HepG2 (cell line): ENCODE results near the gene MOK. TPM values are rescaled to one million over a fixed set of nuclear protein-coding genes. Genes with fewer than 3 reads are reported as not detected.

Source experiments
- ATAC-seq: fragments of 200-7000 bp; cut with Tn5 transposase; 3 replicates; pipeline ENCODE4 v1.9.1; 2020; ENCODE audit warnings: mild to moderate bottlenecking, moderate library complexity
- BruUV-seq: library from RNA; stranded (reverse); fragments of 400-500 nt; replicated peaks from 2 replicates; lab custom pipeline; 2021; lab: Mats Ljungman, UMichigan
- CTCF ChIA-PET: fragments of 300-600 bp; formaldehyde crosslinking; extraction: SDS; loops from one replicate; lab custom pipeline; 2021; ENCODE audit warnings: low total read pairs, inconsistent platforms, low intra/inter-chr PET ratio; lab: Yijun Ruan, JAX
- POLR2A ChIA-PET: fragments of 350-600 bp; sonication (Branson Sonifier 250); formaldehyde crosslinking; loops from one replicate; lab custom pipeline; 2020; ENCODE audit warnings: antibody characterized with exemption, inconsistent platforms; lab: Yijun Ruan, JAX
- DNase-seq: peaks from one replicate; pipeline ENCODE4 v3.0.0-alpha.2; 2015; ENCODE audit warnings: low spot score
- FAIRE-seq: peaks from 3 replicates; lab custom pipeline; 2011; peaks lifted over from hg19 to GRCh38; lab: Jason Lieb, UNC
- H2AFZ ChIP-seq: one replicate; pipeline ENCODE4 v1.6.1; 2011; ENCODE audit warnings: low read length, inconsistent platforms
- H3K27ac ChIP-seq: fragments of 300-600 bp; 3 replicates; pipeline ENCODE4 v1.8.0; 2011; ENCODE audit warnings: mixed run types, mild to moderate bottlenecking, mixed read lengths, low read length, inconsistent platforms; ENCODE audit not compliant: insufficient read depth; ENCODE audit errors: extremely low read length
- H3K27me3 ChIP-seq, 2 experiments: fragments of 200-600 bp in 1 of 2; 2 replicates in 1 of 2; 3 replicates in 1 of 2; pipeline versions ENCODE4 v1.6.0 to v1.8.0; 2011; ENCODE audit warnings: low read length in 2 of 2, mild to moderate bottlenecking in 2 of 2, moderate library complexity in 2 of 2, inconsistent platforms in 1 of 2; ENCODE audit not compliant: insufficient read depth in 2 of 2, control insufficient read depth in 1 of 2
- H3K36me3 ChIP-seq, 2 experiments: fragments of 200-600 bp in 1 of 2; replicated peaks in 1 of 2; 2 replicates in 1 of 2; 3 replicates in 1 of 2; pipeline versions ENCODE4 v1.5.1 to v1.8.0; 2011; ENCODE audit warnings: low read length in 2 of 2, inconsistent platforms in 1 of 2; ENCODE audit not compliant: insufficient read depth in 2 of 2, control insufficient read depth in 1 of 2
- H3K4me1 ChIP-seq: 2 replicates; pipeline ENCODE4 v1.5.1; 2012; ENCODE audit warnings: low read length, inconsistent platforms; ENCODE audit not compliant: insufficient read depth
- H3K4me2 ChIP-seq: 2 replicates; pipeline ENCODE4 v1.6.0; 2011; ENCODE audit warnings: low read depth, low read length, inconsistent platforms
- H3K4me3 ChIP-seq, 3 experiments: fragments of 200-600 bp in 1 of 3; sonication (generic), shearing (Covaris generic) in 1 of 3; replicated peaks in 1 of 3; 2 replicates each; pipeline ENCODE4 v1.5.1; 2011 to 2016; ENCODE audit warnings: low read length in 3 of 3, inconsistent platforms in 2 of 3, low read depth in 2 of 3, mild to moderate bottlenecking in 2 of 3, control low read depth in 1 of 3, mixed read lengths in 1 of 3; ENCODE audit not compliant: insufficient read depth in 1 of 3
- H3K79me2 ChIP-seq: one replicate; pipeline ENCODE4 v1.6.1; 2011; ENCODE audit warnings: low read length, inconsistent platforms; ENCODE audit not compliant: insufficient read depth
- H3K9ac ChIP-seq: 2 replicates; pipeline ENCODE4 v1.6.0; 2011; ENCODE audit warnings: mild to moderate bottlenecking, low read depth, low read length, inconsistent platforms; ENCODE audit not compliant: insufficient read depth
- H3K9me3 ChIP-seq: 2 replicates; pipeline ENCODE4 v1.5.1; 2012; ENCODE audit warnings: mild to moderate bottlenecking, low read length
- H4K20me1 ChIP-seq: 2 replicates; pipeline ENCODE4 v1.6.0; 2011; ENCODE audit warnings: inconsistent platforms, mild to moderate bottlenecking, low read length, moderate library complexity; ENCODE audit not compliant: insufficient read depth
- CTCF ChIP-seq: sonication (generic); formaldehyde crosslinking; IDR thresholded peaks from 2 replicates; pipeline ENCODE4 v1.5.0; 2020; ENCODE audit warnings: mild to moderate bottlenecking, missing genetic modification reagents, moderate library complexity
- GATA4 ChIP-seq: sonication (generic); IDR thresholded peaks from 2 replicates; pipeline ENCODE4 v1.6.1; 2016; ENCODE audit warnings: antibody characterized with exemption, low read depth, borderline replicate concordance
- HNRNPH1 ChIP-seq: fragments of 200-400 bp; formaldehyde crosslinking; optimal IDR thresholded peaks from 2 replicates; pipeline ENCODE3; 2017; ENCODE audit warnings: mild to moderate bottlenecking, low read depth, low read length
- NFE2L2 ChIP-seq: fragments of 150-350 bp; IDR thresholded peaks from 2 replicates; pipeline ENCODE4 v1.6.1; 2014; ENCODE audit warnings: low read length
- PITX1 ChIP-seq: sonication (generic); formaldehyde crosslinking; IDR thresholded peaks from 2 replicates; pipeline ENCODE4 v1.5.1; 2020; ENCODE audit warnings: mild to moderate bottlenecking, missing genetic modification reagents
- ZBTB2 ChIP-seq: sonication (generic); formaldehyde crosslinking; IDR thresholded peaks from 2 replicates; pipeline ENCODE4 v1.8.0; 2022; ENCODE audit warnings: low read depth, missing genetic modification reagents
- ZBTB21 ChIP-seq: sonication (generic); formaldehyde crosslinking; IDR thresholded peaks from 2 replicates; pipeline ENCODE4 v1.4.0; 2020; ENCODE audit warnings: missing genetic modification reagents
- ZFP36L1 ChIP-seq: sonication (generic); formaldehyde crosslinking; IDR thresholded peaks from 2 replicates; pipeline ENCODE4 v1.8.0; 2022; ENCODE audit warnings: mild to moderate bottlenecking, missing genetic modification reagents, moderate library complexity
- ZNF672 ChIP-seq: sonication (generic); formaldehyde crosslinking; IDR thresholded peaks from 2 replicates; pipeline ENCODE4 v1.8.1; 2022; ENCODE audit warnings: missing genetic modification reagents
- ZNF770 ChIP-seq: sonication (generic); formaldehyde crosslinking; IDR thresholded peaks from 2 replicates; pipeline ENCODE4 v1.5.0; 2020; ENCODE audit warnings: mild to moderate bottlenecking, missing genetic modification reagents
- WGBS: methylation state at CpG from one replicate; pipeline ENCODE4 v1.1.6; 2017; ENCODE audit warnings: low lambda C conversion rate; 5-methylcytosine and 5-hydroxymethylcytosine counted together
- in situ Hi-C: cut with HindIII; loops from 2 replicates; pipeline ENCODE4 v1.10.0; 2017; ENCODE audit warnings: low pct_unique_long_range_greater_than_20kb; ENCODE audit not compliant: extremely low pct_ligation_motif_present
- intact Hi-C: fragments of 100-400 bp; cut with micrococcal nuclease; formaldehyde crosslinking; loops from one replicate; pipeline ENCODE4 v1.10.0; 2022; ENCODE audit not compliant: unreplicated experiment
- polyA plus RNA-seq, 8 experiments: library from polyadenylated mRNA; depleted of rRNA in 3 of 8; stranded (reverse) in 7 of 8; unstranded in 1 of 8; fragments of >200 nt; fragmentation: Illumina TruSeq in 4 of 8; extraction: Trizol in 4 of 8; gene quantifications; 2 replicates each; pipeline versions ENCODE4 v1.2.1 to v1.2.3, GENCODE V29; 2011 to 2016; ENCODE audit warnings: low read depth in 4 of 8, missing spikeins in 1 of 8, mixed read lengths in 1 of 8; ENCODE audit not compliant: insufficient read depth in 1 of 8
- total RNA-seq, 5 experiments: library from RNA; depleted of rRNA; stranded (reverse); fragments of >200 nt; fragmentation: Illumina TruSeq; extraction: Trizol; gene quantifications; 2 replicates each; pipeline ENCODE4 v1.2.3, GENCODE V29; 2016; ENCODE audit warnings: low read depth in 1 of 5
- TF ChIP-seq, protein P1 (sequence below): sonication (generic); formaldehyde crosslinking; IDR thresholded peaks from 2 replicates; pipeline ENCODE4 v1.4.0; 2020; ENCODE audit warnings: missing genetic modification reagents, mild to moderate bottlenecking, borderline replicate concordance
- TF ChIP-seq, protein P2 (sequence below): sonication (generic); formaldehyde crosslinking; IDR thresholded peaks from 2 replicates; pipeline ENCODE4 v1.4.0; 2020; ENCODE audit warnings: mild to moderate bottlenecking, missing genetic modification reagents

The MOK gene
- total and polyA plus RNA-seq, 2 of the 13 experiments (the other 11 are each of a cell fraction or from before 2014, with no cell fraction given) = 15.3 to 16.9 TPM

DNA sequence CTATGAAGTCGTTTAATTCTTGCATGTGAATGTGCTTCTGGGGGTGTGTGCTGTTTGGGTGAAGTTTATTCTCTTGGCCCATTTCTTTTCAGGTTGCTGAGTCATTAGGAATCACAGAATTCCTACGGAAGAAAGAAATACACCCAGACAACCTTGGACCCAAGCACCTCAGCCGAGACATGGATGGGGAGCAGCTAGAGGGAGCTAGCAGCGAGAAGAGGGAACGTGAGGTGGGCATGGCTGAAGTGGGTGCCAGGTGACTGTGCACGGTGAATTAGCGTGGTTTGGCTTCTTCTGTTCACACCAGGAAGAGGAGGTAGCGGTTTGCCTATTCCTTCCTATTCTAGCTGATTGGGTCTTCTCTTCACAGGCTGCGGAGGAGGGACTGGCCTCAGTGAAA is 33.8 kb upstream of the MOK start:
- WGBS = 93% methylated on average over 9 of the region's 9 CpGs
- FAIRE-seq (no peak), ATAC-seq (no peak), DNase-seq (no peak)
- Histone ChIP-seq H2AFZ (no peak overlapping the region), H3K9me3 (no peaks in the 10 kb centered on the region), H3K27ac (no peak overlapping the region), H3K4me3 (no peak overlapping the region), H3K27me3 (no peaks in the 10 kb centered on the region), H3K4me1 (peaks cover 2% of the 10 kb centered on the region), H3K9ac (no peak overlapping the region), H3K79me2 (no peaks in the 10 kb centered on the region), H3K36me3 (peaks cover 18 to 42% of the 10 kb centered on the region in 2 experiments; a peak in 4 of 5 replicates), H4K20me1 (no peaks in the 10 kb centered on the region), H3K4me2 (no peak overlapping the region)
- in situ Hi-C loops = no loop called here
- CTCF ChIA-PET = no interaction called here
- BruUV-seq = no TSS peak
- intact Hi-C loops = no loop called here
- POLR2A ChIA-PET = no interaction called here
- TF ChIP-seq NFE2L2 = no peak
- no peak for TF ChIP-seq GATA4
- no peak for TF ChIP-seq HNRNPH1
- TF ChIP-seq ZNF672 = no peak
- no peak for TF ChIP-seq CTCF (CRISPR knock-in tag)
- TF ChIP-seq, protein P1, sequence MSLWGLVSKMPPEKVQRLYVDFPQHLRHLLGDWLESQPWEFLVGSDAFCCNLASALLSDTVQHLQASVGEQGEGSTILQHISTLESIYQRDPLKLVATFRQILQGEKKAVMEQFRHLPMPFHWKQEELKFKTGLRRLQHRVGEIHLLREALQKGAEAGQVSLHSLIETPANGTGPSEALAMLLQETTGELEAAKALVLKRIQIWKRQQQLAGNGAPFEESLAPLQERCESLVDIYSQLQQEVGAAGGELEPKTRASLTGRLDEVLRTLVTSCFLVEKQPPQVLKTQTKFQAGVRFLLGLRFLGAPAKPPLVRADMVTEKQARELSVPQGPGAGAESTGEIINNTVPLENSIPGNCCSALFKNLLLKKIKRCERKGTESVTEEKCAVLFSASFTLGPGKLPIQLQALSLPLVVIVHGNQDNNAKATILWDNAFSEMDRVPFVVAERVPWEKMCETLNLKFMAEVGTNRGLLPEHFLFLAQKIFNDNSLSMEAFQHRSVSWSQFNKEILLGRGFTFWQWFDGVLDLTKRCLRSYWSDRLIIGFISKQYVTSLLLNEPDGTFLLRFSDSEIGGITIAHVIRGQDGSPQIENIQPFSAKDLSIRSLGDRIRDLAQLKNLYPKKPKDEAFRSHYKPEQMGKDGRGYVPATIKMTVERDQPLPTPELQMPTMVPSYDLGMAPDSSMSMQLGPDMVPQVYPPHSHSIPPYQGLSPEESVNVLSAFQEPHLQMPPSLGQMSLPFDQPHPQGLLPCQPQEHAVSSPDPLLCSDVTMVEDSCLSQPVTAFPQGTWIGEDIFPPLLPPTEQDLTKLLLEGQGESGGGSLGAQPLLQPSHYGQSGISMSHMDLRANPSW (CRISPR knock-in tag) = no peak
- no peak for TF ChIP-seq ZBTB21 (CRISPR knock-in tag)
- TF ChIP-seq PITX1 (CRISPR knock-in tag) = no peak
- no peak for TF ChIP-seq ZNF770 (CRISPR knock-in tag)
- no peak for TF ChIP-seq ZBTB2 (CRISPR knock-in tag)
- TF ChIP-seq ZFP36L1 = no peak
- TF ChIP-seq, protein P2, sequence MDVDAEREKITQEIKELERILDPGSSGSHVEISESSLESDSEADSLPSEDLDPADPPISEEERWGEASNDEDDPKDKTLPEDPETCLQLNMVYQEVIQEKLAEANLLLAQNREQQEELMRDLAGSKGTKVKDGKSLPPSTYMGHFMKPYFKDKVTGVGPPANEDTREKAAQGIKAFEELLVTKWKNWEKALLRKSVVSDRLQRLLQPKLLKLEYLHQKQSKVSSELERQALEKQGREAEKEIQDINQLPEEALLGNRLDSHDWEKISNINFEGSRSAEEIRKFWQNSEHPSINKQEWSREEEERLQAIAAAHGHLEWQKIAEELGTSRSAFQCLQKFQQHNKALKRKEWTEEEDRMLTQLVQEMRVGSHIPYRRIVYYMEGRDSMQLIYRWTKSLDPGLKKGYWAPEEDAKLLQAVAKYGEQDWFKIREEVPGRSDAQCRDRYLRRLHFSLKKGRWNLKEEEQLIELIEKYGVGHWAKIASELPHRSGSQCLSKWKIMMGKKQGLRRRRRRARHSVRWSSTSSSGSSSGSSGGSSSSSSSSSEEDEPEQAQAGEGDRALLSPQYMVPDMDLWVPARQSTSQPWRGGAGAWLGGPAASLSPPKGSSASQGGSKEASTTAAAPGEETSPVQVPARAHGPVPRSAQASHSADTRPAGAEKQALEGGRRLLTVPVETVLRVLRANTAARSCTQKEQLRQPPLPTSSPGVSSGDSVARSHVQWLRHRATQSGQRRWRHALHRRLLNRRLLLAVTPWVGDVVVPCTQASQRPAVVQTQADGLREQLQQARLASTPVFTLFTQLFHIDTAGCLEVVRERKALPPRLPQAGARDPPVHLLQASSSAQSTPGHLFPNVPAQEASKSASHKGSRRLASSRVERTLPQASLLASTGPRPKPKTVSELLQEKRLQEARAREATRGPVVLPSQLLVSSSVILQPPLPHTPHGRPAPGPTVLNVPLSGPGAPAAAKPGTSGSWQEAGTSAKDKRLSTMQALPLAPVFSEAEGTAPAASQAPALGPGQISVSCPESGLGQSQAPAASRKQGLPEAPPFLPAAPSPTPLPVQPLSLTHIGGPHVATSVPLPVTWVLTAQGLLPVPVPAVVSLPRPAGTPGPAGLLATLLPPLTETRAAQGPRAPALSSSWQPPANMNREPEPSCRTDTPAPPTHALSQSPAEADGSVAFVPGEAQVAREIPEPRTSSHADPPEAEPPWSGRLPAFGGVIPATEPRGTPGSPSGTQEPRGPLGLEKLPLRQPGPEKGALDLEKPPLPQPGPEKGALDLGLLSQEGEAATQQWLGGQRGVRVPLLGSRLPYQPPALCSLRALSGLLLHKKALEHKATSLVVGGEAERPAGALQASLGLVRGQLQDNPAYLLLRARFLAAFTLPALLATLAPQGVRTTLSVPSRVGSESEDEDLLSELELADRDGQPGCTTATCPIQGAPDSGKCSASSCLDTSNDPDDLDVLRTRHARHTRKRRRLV = no peak
